ENCODE data around the gene TMCO4. TPM values are rescaled to one million over a fixed set of nuclear protein-coding genes. Genes with fewer than 3 reads are reported as not detected.

TMCO4 gene
- total and polyA plus RNA-seq, 2 of the 8 experiments (the other 6 are each of a cell fraction or from before 2014, with no cell fraction given), result 3.0 to 3.1 TPM

DNA sequence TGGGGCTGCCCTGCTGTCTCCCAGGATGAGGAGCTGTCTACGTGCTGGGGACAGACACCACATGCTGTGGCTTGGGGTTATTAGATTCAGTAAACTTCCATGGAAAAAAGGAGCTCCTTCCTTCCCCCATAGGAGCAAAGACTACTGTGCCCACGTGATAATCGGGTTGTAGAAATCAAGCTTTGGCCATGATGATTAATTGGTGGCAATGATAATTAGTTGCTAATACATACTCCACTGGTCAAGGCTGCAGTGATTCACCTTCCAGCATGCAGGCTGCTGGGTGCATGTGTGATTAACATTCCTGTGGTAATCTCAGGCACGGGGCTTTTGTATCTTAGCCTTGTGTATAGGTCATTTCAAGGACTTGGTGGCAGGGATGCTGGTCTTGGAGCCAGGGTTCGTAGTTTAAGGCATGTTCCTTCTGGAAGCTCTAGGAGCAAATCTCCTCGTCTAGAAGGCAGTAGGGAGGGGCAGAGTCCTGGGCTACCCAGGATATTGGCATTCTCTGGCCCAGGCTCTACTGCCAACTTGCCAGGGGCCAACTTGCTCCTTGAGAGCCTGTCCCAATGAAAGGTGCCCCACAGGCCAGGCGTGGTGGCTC lies 41.4 kb downstream of the TMCO4 start (continued):
- TF ChIP-seq, protein P1, sequence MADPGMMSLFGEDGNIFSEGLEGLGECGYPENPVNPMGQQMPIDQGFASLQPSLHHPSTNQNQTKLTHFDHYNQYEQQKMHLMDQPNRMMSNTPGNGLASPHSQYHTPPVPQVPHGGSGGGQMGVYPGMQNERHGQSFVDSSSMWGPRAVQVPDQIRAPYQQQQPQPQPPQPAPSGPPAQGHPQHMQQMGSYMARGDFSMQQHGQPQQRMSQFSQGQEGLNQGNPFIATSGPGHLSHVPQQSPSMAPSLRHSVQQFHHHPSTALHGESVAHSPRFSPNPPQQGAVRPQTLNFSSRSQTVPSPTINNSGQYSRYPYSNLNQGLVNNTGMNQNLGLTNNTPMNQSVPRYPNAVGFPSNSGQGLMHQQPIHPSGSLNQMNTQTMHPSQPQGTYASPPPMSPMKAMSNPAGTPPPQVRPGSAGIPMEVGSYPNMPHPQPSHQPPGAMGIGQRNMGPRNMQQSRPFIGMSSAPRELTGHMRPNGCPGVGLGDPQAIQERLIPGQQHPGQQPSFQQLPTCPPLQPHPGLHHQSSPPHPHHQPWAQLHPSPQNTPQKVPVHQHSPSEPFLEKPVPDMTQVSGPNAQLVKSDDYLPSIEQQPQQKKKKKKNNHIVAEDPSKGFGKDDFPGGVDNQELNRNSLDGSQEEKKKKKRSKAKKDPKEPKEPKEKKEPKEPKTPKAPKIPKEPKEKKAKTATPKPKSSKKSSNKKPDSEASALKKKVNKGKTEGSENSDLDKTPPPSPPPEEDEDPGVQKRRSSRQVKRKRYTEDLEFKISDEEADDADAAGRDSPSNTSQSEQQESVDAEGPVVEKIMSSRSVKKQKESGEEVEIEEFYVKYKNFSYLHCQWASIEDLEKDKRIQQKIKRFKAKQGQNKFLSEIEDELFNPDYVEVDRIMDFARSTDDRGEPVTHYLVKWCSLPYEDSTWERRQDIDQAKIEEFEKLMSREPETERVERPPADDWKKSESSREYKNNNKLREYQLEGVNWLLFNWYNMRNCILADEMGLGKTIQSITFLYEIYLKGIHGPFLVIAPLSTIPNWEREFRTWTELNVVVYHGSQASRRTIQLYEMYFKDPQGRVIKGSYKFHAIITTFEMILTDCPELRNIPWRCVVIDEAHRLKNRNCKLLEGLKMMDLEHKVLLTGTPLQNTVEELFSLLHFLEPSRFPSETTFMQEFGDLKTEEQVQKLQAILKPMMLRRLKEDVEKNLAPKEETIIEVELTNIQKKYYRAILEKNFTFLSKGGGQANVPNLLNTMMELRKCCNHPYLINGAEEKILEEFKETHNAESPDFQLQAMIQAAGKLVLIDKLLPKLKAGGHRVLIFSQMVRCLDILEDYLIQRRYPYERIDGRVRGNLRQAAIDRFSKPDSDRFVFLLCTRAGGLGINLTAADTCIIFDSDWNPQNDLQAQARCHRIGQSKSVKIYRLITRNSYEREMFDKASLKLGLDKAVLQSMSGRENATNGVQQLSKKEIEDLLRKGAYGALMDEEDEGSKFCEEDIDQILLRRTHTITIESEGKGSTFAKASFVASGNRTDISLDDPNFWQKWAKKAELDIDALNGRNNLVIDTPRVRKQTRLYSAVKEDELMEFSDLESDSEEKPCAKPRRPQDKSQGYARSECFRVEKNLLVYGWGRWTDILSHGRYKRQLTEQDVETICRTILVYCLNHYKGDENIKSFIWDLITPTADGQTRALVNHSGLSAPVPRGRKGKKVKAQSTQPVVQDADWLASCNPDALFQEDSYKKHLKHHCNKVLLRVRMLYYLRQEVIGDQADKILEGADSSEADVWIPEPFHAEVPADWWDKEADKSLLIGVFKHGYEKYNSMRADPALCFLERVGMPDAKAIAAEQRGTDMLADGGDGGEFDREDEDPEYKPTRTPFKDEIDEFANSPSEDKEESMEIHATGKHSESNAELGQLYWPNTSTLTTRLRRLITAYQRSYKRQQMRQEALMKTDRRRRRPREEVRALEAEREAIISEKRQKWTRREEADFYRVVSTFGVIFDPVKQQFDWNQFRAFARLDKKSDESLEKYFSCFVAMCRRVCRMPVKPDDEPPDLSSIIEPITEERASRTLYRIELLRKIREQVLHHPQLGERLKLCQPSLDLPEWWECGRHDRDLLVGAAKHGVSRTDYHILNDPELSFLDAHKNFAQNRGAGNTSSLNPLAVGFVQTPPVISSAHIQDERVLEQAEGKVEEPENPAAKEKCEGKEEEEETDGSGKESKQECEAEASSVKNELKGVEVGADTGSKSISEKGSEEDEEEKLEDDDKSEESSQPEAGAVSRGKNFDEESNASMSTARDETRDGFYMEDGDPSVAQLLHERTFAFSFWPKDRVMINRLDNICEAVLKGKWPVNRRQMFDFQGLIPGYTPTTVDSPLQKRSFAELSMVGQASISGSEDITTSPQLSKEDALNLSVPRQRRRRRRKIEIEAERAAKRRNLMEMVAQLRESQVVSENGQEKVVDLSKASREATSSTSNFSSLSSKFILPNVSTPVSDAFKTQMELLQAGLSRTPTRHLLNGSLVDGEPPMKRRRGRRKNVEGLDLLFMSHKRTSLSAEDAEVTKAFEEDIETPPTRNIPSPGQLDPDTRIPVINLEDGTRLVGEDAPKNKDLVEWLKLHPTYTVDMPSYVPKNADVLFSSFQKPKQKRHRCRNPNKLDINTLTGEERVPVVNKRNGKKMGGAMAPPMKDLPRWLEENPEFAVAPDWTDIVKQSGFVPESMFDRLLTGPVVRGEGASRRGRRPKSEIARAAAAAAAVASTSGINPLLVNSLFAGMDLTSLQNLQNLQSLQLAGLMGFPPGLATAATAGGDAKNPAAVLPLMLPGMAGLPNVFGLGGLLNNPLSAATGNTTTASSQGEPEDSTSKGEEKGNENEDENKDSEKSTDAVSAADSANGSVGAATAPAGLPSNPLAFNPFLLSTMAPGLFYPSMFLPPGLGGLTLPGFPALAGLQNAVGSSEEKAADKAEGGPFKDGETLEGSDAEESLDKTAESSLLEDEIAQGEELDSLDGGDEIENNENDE (IDR thresholded peaks at IDR 0.05; ENCODE audit: insufficient replicate concordance, low read length), result no peak
- TF ChIP-seq GABPA (IDR thresholded peaks at IDR 0.05; ENCODE audit: borderline replicate concordance, insufficient read depth, low read length) (no peak), SP1 (IDR thresholded peaks at IDR 0.05; ENCODE audit: low read depth, low read length) (no peak), EP300 (IDR thresholded peaks at IDR 0.05; ENCODE audit: borderline replicate concordance in 1 of 2, low read depth in 2 of 2, low read length in 2 of 2) (no peak)
- TF ChIP-seq, protein P2, sequence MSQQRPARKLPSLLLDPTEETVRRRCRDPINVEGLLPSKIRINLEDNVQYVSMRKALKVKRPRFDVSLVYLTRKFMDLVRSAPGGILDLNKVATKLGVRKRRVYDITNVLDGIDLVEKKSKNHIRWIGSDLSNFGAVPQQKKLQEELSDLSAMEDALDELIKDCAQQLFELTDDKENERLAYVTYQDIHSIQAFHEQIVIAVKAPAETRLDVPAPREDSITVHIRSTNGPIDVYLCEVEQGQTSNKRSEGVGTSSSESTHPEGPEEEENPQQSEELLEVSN (IDR thresholded peaks at IDR 0.05), result no peak

All from H1 (cell line).